Fibroblast of lung (primary cell): ENCODE results near the gene RPL7A. TPM values are rescaled to one million over a fixed set of nuclear protein-coding genes. Genes with fewer than 3 reads are reported as not detected.
A peak's percentile ranks its signal among the peaks of the same experiment; 100 is the strongest.
"Not testable (repeated sequence)": the region's sequence is repeated elsewhere in the genome, so short reads cannot be mapped to it uniquely, and the experiment has no call there.

Experiments used
- DNase-seq, 2 donors: peaks; one replicate each; pipeline versions ENCODE4 v3.0.0 to v3.0.0-alpha.2; 2010; ENCODE audit warnings: low read depth in 2 of 2
- H2AFZ ChIP-seq: 2 replicates; pipeline ENCODE4 v1.5.1; 2012; ENCODE audit warnings: low read length, control low read depth, inconsistent platforms
- H3K27ac ChIP-seq: 2 replicates; pipeline ENCODE4 v1.5.1; 2011; ENCODE audit warnings: low read length, control low read depth; ENCODE audit not compliant: insufficient read depth
- H3K27me3 ChIP-seq: 2 replicates; pipeline ENCODE4 v1.5.1; 2011; ENCODE audit warnings: mild to moderate bottlenecking, low read length; ENCODE audit not compliant: control insufficient read depth, insufficient read depth
- H3K36me3 ChIP-seq: 2 replicates; pipeline ENCODE4 v1.5.1; 2011; ENCODE audit warnings: low read length; ENCODE audit not compliant: control insufficient read depth, insufficient read depth
- H3K4me1 ChIP-seq: 2 replicates; pipeline ENCODE4 v1.5.1; 2011; ENCODE audit warnings: low read length; ENCODE audit not compliant: control insufficient read depth, insufficient read depth; ENCODE audit errors: extremely low read depth
- H3K4me2 ChIP-seq: 2 replicates; pipeline ENCODE4 v1.5.1; 2011; ENCODE audit warnings: low read length, control low read depth; ENCODE audit not compliant: insufficient read depth; ENCODE audit errors: extremely low read depth
- H3K4me3 ChIP-seq, 4 experiments: fragments of 200-600 bp in 1 of 4; sonication (generic) in 1 of 4; replicated peaks in 1 of 4; 2 replicates each; pipeline ENCODE4 v1.5.1; 2011 to 2016; ENCODE audit warnings: low read length in 4 of 4, low read depth in 3 of 4, mild to moderate bottlenecking in 3 of 4, control low read depth in 2 of 4, inconsistent platforms in 1 of 4, mixed read lengths in 1 of 4; ENCODE audit not compliant: insufficient read depth in 1 of 4; ENCODE audit errors: control extremely low read depth in 1 of 4
- H3K79me2 ChIP-seq: 2 replicates; pipeline ENCODE4 v1.5.1; 2012; ENCODE audit warnings: mild to moderate bottlenecking, low read length, inconsistent platforms; ENCODE audit not compliant: control insufficient read depth, insufficient read depth
- H3K9ac ChIP-seq: 2 replicates; pipeline ENCODE4 v1.5.1; 2011; ENCODE audit warnings: mild to moderate bottlenecking, low read length, control low read depth; ENCODE audit not compliant: insufficient read depth
- H3K9me3 ChIP-seq: 2 replicates; pipeline ENCODE4 v1.5.1; 2012; ENCODE audit warnings: low read depth, low read length; ENCODE audit not compliant: control insufficient read depth, insufficient read depth
- H4K20me1 ChIP-seq: 2 replicates; pipeline ENCODE4 v1.5.1; 2011; ENCODE audit warnings: low read length; ENCODE audit not compliant: control insufficient read depth, insufficient read depth; ENCODE audit errors: extremely low read depth
- EZH2 ChIP-seq: IDR thresholded peaks from 2 replicates; pipeline ENCODE4 v1.5.1; 2012; ENCODE audit warnings: low read length, control low read depth, mild to moderate bottlenecking; ENCODE audit errors: missing control alignments
- polyA plus RNA-seq, 2 donors: library from polyadenylated mRNA; depleted of rRNA in 1 of 2; stranded (reverse) in 1 of 2; unstranded in 1 of 2; fragments of >200 nt; gene quantifications; 2 replicates each; pipeline ENCODE4 v1.2.1, GENCODE V29; 2011 to 2012; ENCODE audit warnings: missing spikeins in 1 of 2
- total RNA-seq: library from RNA; depleted of rRNA; stranded (reverse); fragments of >200 nt; gene quantifications from 2 replicates; pipeline ENCODE4 v1.2.1, GENCODE V29; 2014
- TF ChIP-seq, protein P1 (sequence below), 2 donors: IDR thresholded peaks in 1 of 2; conservative IDR thresholded peaks in 1 of 2; 1 replicate in 1 of 2; 2 replicates in 1 of 2; pipeline ENCODE4 v1.5.1; 2011 to 2012; ENCODE audit warnings: low read length in 2 of 2, control low read depth in 1 of 2, inconsistent platforms in 1 of 2, low read depth in 1 of 2, mild to moderate bottlenecking in 1 of 2

RPL7A gene
- total and polyA plus RNA-seq, 2 donors (not counting 1 experiment from before 2014, with no cell fraction given), result 1,820 to 2,991 TPM

GRCh38 chr9:133333566-133333965 is 14.5 kb upstream of the RPL7A start:
- peaks cover 24% of the 10 kb centered on the region for H3K36me3 ChIP-seq
- TF ChIP-seq EZH2, result no peak
- no peak for DNase-seq
- H3K79me2 ChIP-seq, result peaks cover 13% of the 10 kb centered on the region
- no peaks in the 10 kb centered on the region for H3K9me3 ChIP-seq
- H3K9ac ChIP-seq, result no peak overlapping the region
- H3K27ac ChIP-seq, result no peak overlapping the region
- no peak overlapping the region for H2AFZ ChIP-seq
- no peak overlapping the region for H3K4me3 ChIP-seq
- H3K4me1 ChIP-seq, result peaks cover 2% of the 10 kb centered on the region
- no peaks in the 10 kb centered on the region for H3K27me3 ChIP-seq
- no peak overlapping the region for H3K4me2 ChIP-seq
- no peaks in the 10 kb centered on the region for H4K20me1 ChIP-seq

GRCh38 chr9:133334161-133334560 is 13.9 kb upstream of the RPL7A start:
- H4K20me1 ChIP-seq, result no peaks in the 10 kb centered on the region
- H3K4me2 ChIP-seq, result no peak overlapping the region
- no peak overlapping the region for H3K4me3 ChIP-seq
- peaks cover 13% of the 10 kb centered on the region for H3K79me2 ChIP-seq
- no peak overlapping the region for H3K9ac ChIP-seq
- no peak overlapping the region for H2AFZ ChIP-seq
- peaks cover 2% of the 10 kb centered on the region for H3K4me1 ChIP-seq
- no peaks in the 10 kb centered on the region for H3K27me3 ChIP-seq
- no peak for DNase-seq
- no peaks in the 10 kb centered on the region for H3K9me3 ChIP-seq
- peaks cover 24% of the 10 kb centered on the region for H3K36me3 ChIP-seq
- TF ChIP-seq, protein P1, sequence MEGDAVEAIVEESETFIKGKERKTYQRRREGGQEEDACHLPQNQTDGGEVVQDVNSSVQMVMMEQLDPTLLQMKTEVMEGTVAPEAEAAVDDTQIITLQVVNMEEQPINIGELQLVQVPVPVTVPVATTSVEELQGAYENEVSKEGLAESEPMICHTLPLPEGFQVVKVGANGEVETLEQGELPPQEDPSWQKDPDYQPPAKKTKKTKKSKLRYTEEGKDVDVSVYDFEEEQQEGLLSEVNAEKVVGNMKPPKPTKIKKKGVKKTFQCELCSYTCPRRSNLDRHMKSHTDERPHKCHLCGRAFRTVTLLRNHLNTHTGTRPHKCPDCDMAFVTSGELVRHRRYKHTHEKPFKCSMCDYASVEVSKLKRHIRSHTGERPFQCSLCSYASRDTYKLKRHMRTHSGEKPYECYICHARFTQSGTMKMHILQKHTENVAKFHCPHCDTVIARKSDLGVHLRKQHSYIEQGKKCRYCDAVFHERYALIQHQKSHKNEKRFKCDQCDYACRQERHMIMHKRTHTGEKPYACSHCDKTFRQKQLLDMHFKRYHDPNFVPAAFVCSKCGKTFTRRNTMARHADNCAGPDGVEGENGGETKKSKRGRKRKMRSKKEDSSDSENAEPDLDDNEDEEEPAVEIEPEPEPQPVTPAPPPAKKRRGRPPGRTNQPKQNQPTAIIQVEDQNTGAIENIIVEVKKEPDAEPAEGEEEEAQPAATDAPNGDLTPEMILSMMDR (conservative IDR thresholded peaks at IDR 0.05 in 1 of 2, IDR thresholded peaks at IDR 0.05 in 1 of 2; ENCODE audit: low read depth in 1 of 2, low read length in 2 of 2), result no peak
- TF ChIP-seq EZH2, result no peak
- no peak overlapping the region for H3K27ac ChIP-seq

DNA sequence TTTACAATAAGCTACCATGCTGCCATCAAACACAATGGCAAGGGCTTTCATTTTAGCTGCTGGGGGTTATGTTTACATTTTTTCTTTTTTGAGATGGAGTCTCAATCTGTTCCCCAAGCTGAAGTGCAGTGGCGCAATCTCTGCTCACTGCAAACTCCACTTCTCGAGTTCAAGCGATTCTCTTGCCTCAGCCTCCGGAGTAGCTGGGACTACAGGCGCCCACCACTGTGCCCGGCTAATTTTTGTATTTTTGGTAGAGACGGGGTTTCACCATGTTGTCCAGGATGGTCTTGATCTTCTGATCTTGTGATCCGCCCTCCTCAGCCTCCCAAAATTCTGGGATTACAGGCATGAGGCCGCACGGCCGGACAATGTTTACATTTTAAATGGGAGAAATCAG is 13.1 kb upstream of the RPL7A start:
- peak overlapping the region; percentile 75 for H3K9ac ChIP-seq
- H3K27ac ChIP-seq, DNase-seq, H4K20me1 ChIP-seq, H3K27me3 ChIP-seq, H3K4me1 ChIP-seq, H3K9me3 ChIP-seq, H2AFZ ChIP-seq: not testable (repeated sequence)
- H3K79me2 ChIP-seq, result peaks cover 13% of the 10 kb centered on the region
- peaks cover 24% of the 10 kb centered on the region for H3K36me3 ChIP-seq
- H3K4me2 ChIP-seq, result peak overlapping the region; percentile 95
- H3K4me3 ChIP-seq, result peak overlapping the region in 3 of 4 experiments; percentile 69 to 97 (median 96)

- no peak for TF ChIP-seq EZH2
- TF ChIP-seq, protein P1 (conservative IDR thresholded peaks at IDR 0.05 in 1 of 2, IDR thresholded peaks at IDR 0.05 in 1 of 2; ENCODE audit: low read depth in 1 of 2, low read length in 2 of 2), result no peak
- Histone ChIP-seq H4K20me1 (no peaks in the 10 kb centered on the region), H3K4me1 (peaks cover 2% of the 10 kb centered on the region), H3K9ac (peak within 1 kb of the TSS; percentile 75), H3K27me3 (no peaks in the 10 kb centered on the region), H3K36me3 (peaks cover 30% of the 10 kb centered on the region), H3K9me3 (no peaks in the 10 kb centered on the region), H2AFZ (peak within 1 kb of the TSS; percentile 86), H3K4me2 (peak within 1 kb of the TSS; percentile 95), H3K4me3 (peak within 1 kb of the TSS; percentile 69 to 97 (median 96)), H3K79me2 (peaks cover 13% of the 10 kb centered on the region), H3K27ac (peak within 1 kb of the TSS; percentile 68)
- DNase-seq, result peak; percentile 82 to 90
Observed at GRCh38 chr9:133335924-133336811, 11.8 kb upstream of the RPL7A start, which contains the start of gene SURF6. Gene SURF6, minus strand, starts transcription at chr9:133336188. Its CDS starts 56 bp downstream, at chr9:133336132.
